Measurements from ENCODE around the gene MON2.
A peak's percentile ranks its signal among the peaks of the same experiment; 100 is the strongest.
"Not testable (repeated sequence)": the region's sequence is repeated elsewhere in the genome, so short reads cannot be mapped to it uniquely, and the experiment has no call there.

MON2 gene

GRCh38 chr12:62482769-62483168 lies 16.1 kb downstream of the MON2 start:
- Histone ChIP-seq H3K4me3 (ENCODE audit: low read length) (no peak overlapping the region), H3K27ac (ENCODE audit: low read depth, low read length) (no peak overlapping the region), H3K9ac (ENCODE audit: low read length) (no peak overlapping the region), H3K18ac (ENCODE audit: low read length) (no peak overlapping the region), H2BK5ac (ENCODE audit: low read length) (no peak overlapping the region), H4K5ac (ENCODE audit: low read length) (no peak overlapping the region), H3K36me3 (ENCODE audit: control insufficient read depth, insufficient read depth, low read length) (no peaks in the 10 kb centered on the region), H2BK15ac (replicated peaks; ENCODE audit: low read depth) (no peak overlapping the region), H3K27me3 (ENCODE audit: insufficient read depth, low read length, poor library complexity) (no peaks in the 10 kb centered on the region), H3K4me1 (ENCODE audit: control insufficient read depth, low read depth, low read length) (no peaks in the 10 kb centered on the region), H3K23ac (ENCODE audit: low read length) (no peak overlapping the region), H3K56ac (ENCODE audit: low read length) (no peak overlapping the region), H3K4ac (ENCODE audit: low read depth, low read length) (no peak overlapping the region), H3K4me2 (ENCODE audit: low read length) (no peak overlapping the region), H4K8ac (ENCODE audit: low read depth, low read length) (no peak overlapping the region), H3K79me1 (ENCODE audit: low read length) (peaks cover 3% of the 10 kb centered on the region), H2AK5ac (ENCODE audit: low read length) (no peak overlapping the region), H3K79me2 (ENCODE audit: control insufficient read depth, insufficient read depth, low read length) (no peaks in the 10 kb centered on the region), H2BK120ac (ENCODE audit: low read depth, low read length) (no peak overlapping the region)
- DNase-seq = no peak
- 100% methylated on average over 1 of the region's 3 CpGs for WGBS (ENCODE audit: extremely low coverage, insufficient coverage, low lambda C conversion rate)

- H3K36me3 ChIP-seq (ENCODE audit: control insufficient read depth, insufficient read depth, low read length) = no peaks in the 10 kb centered on the region
- no peak overlapping the region for H3K23ac ChIP-seq (ENCODE audit: low read length)
- WGBS (ENCODE audit: extremely low coverage, insufficient coverage, low lambda C conversion rate) = no CpG with 5 or more reads among the region's 2 CpGs
- H3K79me2 ChIP-seq (ENCODE audit: control insufficient read depth, insufficient read depth, low read length) = no peaks in the 10 kb centered on the region
- H4K5ac ChIP-seq (ENCODE audit: low read length) = no peak overlapping the region
- DNase-seq = no peak
- H3K18ac ChIP-seq (ENCODE audit: low read length) = no peak overlapping the region
- no peak overlapping the region for H2BK15ac ChIP-seq (replicated peaks; ENCODE audit: low read depth)
- no peaks in the 10 kb centered on the region for H3K27me3 ChIP-seq (ENCODE audit: insufficient read depth, low read length, poor library complexity)
- H2BK120ac ChIP-seq (ENCODE audit: low read depth, low read length) = no peak overlapping the region
- no peak overlapping the region for H3K4me2 ChIP-seq (ENCODE audit: low read length)
- H3K56ac ChIP-seq (ENCODE audit: low read length) = no peak overlapping the region
- H4K8ac ChIP-seq (ENCODE audit: low read depth, low read length) = no peak overlapping the region
- no peak overlapping the region for H2AK5ac ChIP-seq (ENCODE audit: low read length)
- H3K27ac ChIP-seq (ENCODE audit: low read depth, low read length) = no peak overlapping the region
- no peak overlapping the region for H3K9ac ChIP-seq (ENCODE audit: low read length)
- no peak overlapping the region for H2BK5ac ChIP-seq (ENCODE audit: low read length)
- peaks cover 2% of the 10 kb centered on the region for H3K79me1 ChIP-seq (ENCODE audit: low read length)
- H3K4me1 ChIP-seq (ENCODE audit: control insufficient read depth, low read depth, low read length) = no peaks in the 10 kb centered on the region
- H3K4me3 ChIP-seq (ENCODE audit: low read length) = no peak overlapping the region
- no peak overlapping the region for H3K4ac ChIP-seq (ENCODE audit: low read depth, low read length)
These were observed 17.6 kb downstream of the MON2 start for GRCh38 chr12:62484233-62484632.

GRCh38 chr12:62505786-62506185 lies 39.2 kb downstream of the MON2 start:
- Histone ChIP-seq H2BK5ac (ENCODE audit: low read length) (no peak overlapping the region), H4K5ac (ENCODE audit: low read length) (no peak overlapping the region), H3K4ac (ENCODE audit: low read depth, low read length) (no peak overlapping the region), H3K4me2 (ENCODE audit: low read length) (no peak overlapping the region), H2BK15ac (replicated peaks; ENCODE audit: low read depth) (no peak overlapping the region), H3K4me1 (ENCODE audit: control insufficient read depth, low read depth, low read length) (no peaks in the 10 kb centered on the region), H3K27me3 (ENCODE audit: insufficient read depth, low read length, poor library complexity) (no peaks in the 10 kb centered on the region), H4K8ac (ENCODE audit: low read depth, low read length) (no peak overlapping the region), H3K23ac (ENCODE audit: low read length) (no peak overlapping the region), H3K79me1 (ENCODE audit: low read length) (no peaks in the 10 kb centered on the region), H3K56ac (ENCODE audit: low read length) (no peak overlapping the region), H2AK5ac (ENCODE audit: low read length) (no peak overlapping the region), H2BK120ac (ENCODE audit: low read depth, low read length) (no peak overlapping the region), H3K27ac (ENCODE audit: low read depth, low read length) (no peak overlapping the region), H3K36me3 (ENCODE audit: control insufficient read depth, insufficient read depth, low read length) (no peaks in the 10 kb centered on the region), H3K79me2 (ENCODE audit: control insufficient read depth, insufficient read depth, low read length) (no peaks in the 10 kb centered on the region), H3K18ac (ENCODE audit: low read length) (no peak overlapping the region), H3K4me3 (ENCODE audit: low read length) (no peak overlapping the region), H3K9ac (ENCODE audit: low read length) (no peak overlapping the region)
- no peak for DNase-seq
- no CpG with 5 or more reads among the region's 3 CpGs for WGBS (ENCODE audit: extremely low coverage, insufficient coverage, low lambda C conversion rate)

DNA sequence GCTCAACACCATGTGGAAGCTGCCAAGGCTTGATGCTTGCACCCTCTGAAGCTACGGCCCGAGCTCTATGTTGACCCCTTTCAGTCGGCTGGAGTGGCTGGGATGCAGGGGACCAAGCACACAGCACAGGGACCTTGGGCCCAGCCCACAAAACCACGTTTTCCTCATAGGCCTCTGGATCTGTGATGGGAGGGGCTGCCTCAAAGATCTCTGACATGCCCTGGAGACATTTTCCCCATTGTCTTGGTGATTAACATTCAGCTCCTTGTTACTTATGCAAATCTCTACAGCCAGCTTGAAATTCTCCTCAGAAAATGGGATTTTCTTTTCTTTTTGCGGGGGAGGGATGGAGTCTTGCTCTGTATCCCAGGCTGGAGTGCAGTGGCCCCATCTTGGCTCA lies 46.3 kb downstream of the MON2 start:
- no peak overlapping the region for H2BK120ac ChIP-seq (ENCODE audit: low read depth, low read length)
- no peak overlapping the region for H2BK5ac ChIP-seq (ENCODE audit: low read length)

GRCh38 chr12:62514080-62514479 lies 47.5 kb downstream of the MON2 start:
- WGBS (ENCODE audit: extremely low coverage, insufficient coverage, low lambda C conversion rate) = no CpG with 5 or more reads among the region's 3 CpGs
- not testable (repeated sequence) for H2BK5ac ChIP-seq (ENCODE audit: low read length); H3K18ac ChIP-seq (ENCODE audit: low read length); H3K79me1 ChIP-seq (ENCODE audit: low read length); H3K4me3 ChIP-seq (ENCODE audit: low read length); H3K27me3 ChIP-seq (ENCODE audit: insufficient read depth, low read length, poor library complexity); H4K8ac ChIP-seq (ENCODE audit: low read depth, low read length); H3K23ac ChIP-seq (ENCODE audit: low read length); H3K4me1 ChIP-seq (ENCODE audit: control insufficient read depth, low read depth, low read length); H2AK5ac ChIP-seq (ENCODE audit: low read length); H4K5ac ChIP-seq (ENCODE audit: low read length); H3K79me2 ChIP-seq (ENCODE audit: control insufficient read depth, insufficient read depth, low read length); H3K4ac ChIP-seq (ENCODE audit: low read depth, low read length); H2BK15ac ChIP-seq (replicated peaks; ENCODE audit: low read depth); DNase-seq; H3K56ac ChIP-seq (ENCODE audit: low read length); H3K27ac ChIP-seq (ENCODE audit: low read depth, low read length); H3K9ac ChIP-seq (ENCODE audit: low read length); H3K4me2 ChIP-seq (ENCODE audit: low read length); H2BK120ac ChIP-seq (ENCODE audit: low read depth, low read length); H3K36me3 ChIP-seq (ENCODE audit: control insufficient read depth, insufficient read depth, low read length)

More for the DNA sequence above, 46.3 kb downstream of the MON2 start:
- Histone ChIP-seq H3K4me2 (ENCODE audit: low read length) (no peak overlapping the region), H3K79me2 (ENCODE audit: control insufficient read depth, insufficient read depth, low read length) (no peaks in the 10 kb centered on the region), H3K4me1 (ENCODE audit: control insufficient read depth, low read depth, low read length) (no peaks in the 10 kb centered on the region), H4K8ac (ENCODE audit: low read depth, low read length) (no peak overlapping the region), H3K56ac (ENCODE audit: low read length) (no peak overlapping the region), H3K27ac (ENCODE audit: low read depth, low read length) (no peak overlapping the region), H3K9ac (ENCODE audit: low read length) (no peak overlapping the region), H3K79me1 (ENCODE audit: low read length) (no peaks in the 10 kb centered on the region), H3K23ac (ENCODE audit: low read length) (no peak overlapping the region), H4K5ac (ENCODE audit: low read length) (no peak overlapping the region), H2BK15ac (replicated peaks; ENCODE audit: low read depth) (no peak overlapping the region), H3K36me3 (ENCODE audit: control insufficient read depth, insufficient read depth, low read length) (no peaks in the 10 kb centered on the region), H3K18ac (ENCODE audit: low read length) (no peak overlapping the region), H3K27me3 (ENCODE audit: insufficient read depth, low read length, poor library complexity) (no peaks in the 10 kb centered on the region), H3K4ac (ENCODE audit: low read depth, low read length) (no peak overlapping the region), H3K4me3 (ENCODE audit: low read length) (no peak overlapping the region), H2AK5ac (ENCODE audit: low read length) (no peak overlapping the region)
- peak; percentile 37 for DNase-seq
- no CpG with 5 or more reads among the region's 5 CpGs for WGBS (ENCODE audit: extremely low coverage, insufficient coverage, low lambda C conversion rate)

GRCh38 chr12:62516927-62517326 lies 50.3 kb downstream of the MON2 start:
- no peak overlapping the region for H2BK120ac ChIP-seq (ENCODE audit: low read depth, low read length)
- no peak overlapping the region for H2BK15ac ChIP-seq (replicated peaks; ENCODE audit: low read depth)
- no peaks in the 10 kb centered on the region for H3K4me1 ChIP-seq (ENCODE audit: control insufficient read depth, low read depth, low read length)
- H3K56ac ChIP-seq (ENCODE audit: low read length) = no peak overlapping the region
- DNase-seq = no peak
- no peak overlapping the region for H4K8ac ChIP-seq (ENCODE audit: low read depth, low read length)
- no peak overlapping the region for H4K5ac ChIP-seq (ENCODE audit: low read length)
- H3K27me3 ChIP-seq (ENCODE audit: insufficient read depth, low read length, poor library complexity) = no peaks in the 10 kb centered on the region
- H3K36me3 ChIP-seq (ENCODE audit: control insufficient read depth, insufficient read depth, low read length) = no peaks in the 10 kb centered on the region
- no peak overlapping the region for H3K9ac ChIP-seq (ENCODE audit: low read length)
- H3K4me3 ChIP-seq (ENCODE audit: low read length) = no peak overlapping the region
- H3K4me2 ChIP-seq (ENCODE audit: low read length) = no peak overlapping the region
- no peak overlapping the region for H3K18ac ChIP-seq (ENCODE audit: low read length)
- no peak overlapping the region for H3K4ac ChIP-seq (ENCODE audit: low read depth, low read length)
- no peak overlapping the region for H3K27ac ChIP-seq (ENCODE audit: low read depth, low read length)
- H2AK5ac ChIP-seq (ENCODE audit: low read length) = no peak overlapping the region
- no peaks in the 10 kb centered on the region for H3K79me1 ChIP-seq (ENCODE audit: low read length)
- H3K23ac ChIP-seq (ENCODE audit: low read length) = no peak overlapping the region
- H2BK5ac ChIP-seq (ENCODE audit: low read length) = no peak overlapping the region
- no peaks in the 10 kb centered on the region for H3K79me2 ChIP-seq (ENCODE audit: control insufficient read depth, insufficient read depth, low read length)
